ENCODE data around the gene ACSL6.

The ACSL6 gene, protein sequence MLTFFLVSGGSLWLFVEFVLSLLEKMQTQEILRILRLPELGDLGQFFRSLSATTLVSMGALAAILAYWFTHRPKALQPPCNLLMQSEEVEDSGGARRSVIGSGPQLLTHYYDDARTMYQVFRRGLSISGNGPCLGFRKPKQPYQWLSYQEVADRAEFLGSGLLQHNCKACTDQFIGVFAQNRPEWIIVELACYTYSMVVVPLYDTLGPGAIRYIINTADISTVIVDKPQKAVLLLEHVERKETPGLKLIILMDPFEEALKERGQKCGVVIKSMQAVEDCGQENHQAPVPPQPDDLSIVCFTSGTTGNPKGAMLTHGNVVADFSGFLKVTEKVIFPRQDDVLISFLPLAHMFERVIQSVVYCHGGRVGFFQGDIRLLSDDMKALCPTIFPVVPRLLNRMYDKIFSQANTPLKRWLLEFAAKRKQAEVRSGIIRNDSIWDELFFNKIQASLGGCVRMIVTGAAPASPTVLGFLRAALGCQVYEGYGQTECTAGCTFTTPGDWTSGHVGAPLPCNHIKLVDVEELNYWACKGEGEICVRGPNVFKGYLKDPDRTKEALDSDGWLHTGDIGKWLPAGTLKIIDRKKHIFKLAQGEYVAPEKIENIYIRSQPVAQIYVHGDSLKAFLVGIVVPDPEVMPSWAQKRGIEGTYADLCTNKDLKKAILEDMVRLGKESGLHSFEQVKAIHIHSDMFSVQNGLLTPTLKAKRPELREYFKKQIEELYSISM

DNA sequence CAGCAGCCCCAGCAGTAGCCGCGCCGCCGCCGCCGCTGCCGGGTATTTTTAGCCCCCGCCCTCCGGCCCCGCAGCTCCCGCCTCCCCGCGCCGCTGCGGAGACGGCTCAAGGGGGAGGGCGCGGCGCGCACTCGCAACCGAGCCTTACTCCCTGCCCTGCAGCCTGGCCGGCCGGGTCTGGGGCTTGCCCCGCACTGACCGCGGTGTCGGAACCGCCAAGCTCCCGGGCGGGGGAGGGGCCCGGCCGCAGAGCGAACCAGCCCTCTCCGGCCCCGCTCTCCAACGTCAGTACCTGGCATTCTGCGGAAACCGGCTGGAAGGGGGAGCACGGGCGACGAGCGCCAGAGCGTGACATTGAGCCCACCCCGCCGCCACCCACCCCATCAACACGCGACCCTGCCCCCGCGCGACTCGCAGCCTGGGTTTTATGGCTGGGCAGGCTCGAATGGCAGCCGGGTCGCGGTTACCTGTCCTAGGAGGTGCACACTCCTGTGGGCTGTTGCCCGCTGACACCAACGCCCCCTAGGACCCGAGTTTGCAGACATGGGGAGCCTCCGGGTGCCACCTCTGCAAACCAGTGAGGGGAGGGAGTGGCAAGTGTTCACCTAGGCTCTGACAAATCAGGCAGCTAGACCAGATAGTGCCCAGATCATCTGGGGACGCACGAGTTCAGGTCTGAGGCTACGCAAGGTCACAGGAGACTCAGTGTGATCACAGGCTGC is at the start of gene ACSL6:
TSS of gene ACSL6 (minus strand) at position 37 of the 722 bp plus-strand sequence. CDS start 105 bp downstream, outside the sequence.
- Histone ChIP-seq H3K4me1 (ENCODE audit: control insufficient read depth in 1 of 2, insufficient read depth in 2 of 2, low read length in 2 of 2) (peaks cover 0 to 10% of the 10 kb centered on the region in 2 donors), H3K36me3 (ENCODE audit: control insufficient read depth in 1 of 2, insufficient read depth in 2 of 2, low read length in 2 of 2) (no peaks in the 10 kb centered on the region), H3K27me3 (ENCODE audit: low read depth, low read length) (peaks cover 13% of the 10 kb centered on the region), H3K9me3 (ENCODE audit: control insufficient read depth in 1 of 2, low read length in 2 of 2) (no peaks in the 10 kb centered on the region), H3K27ac (ENCODE audit: low read length) (no peak within 1 kb of the TSS), H3K4me3 (ENCODE audit: low read depth in 1 of 2, low read length in 2 of 2) (peak within 1 kb of the TSS; percentile 37 to 72)

GRCh38 chr5:132060501-132061161 is 49.2 kb upstream of the ACSL6 start, which contains the start of gene IL3:
Gene IL3 (plus strand): TSS chr5:132060655. CDS start chr5:132060707, 52 bp downstream.
- H3K27me3 ChIP-seq (ENCODE audit: low read depth, low read length): no peaks in the 10 kb centered on the region
- H3K4me1 ChIP-seq (ENCODE audit: control insufficient read depth in 1 of 2, insufficient read depth in 2 of 2, low read length in 2 of 2): no peaks in the 10 kb centered on the region
- no peak within 1 kb of the TSS for H3K4me3 ChIP-seq (ENCODE audit: low read depth in 1 of 2, low read length in 2 of 2)

GRCh38 chr5:132059696-132060500 is 48.4 kb upstream of the ACSL6 start:
- no peaks in the 10 kb centered on the region for H3K27me3 ChIP-seq (ENCODE audit: low read depth, low read length)
- no peaks in the 10 kb centered on the region for H3K4me1 ChIP-seq (ENCODE audit: control insufficient read depth in 1 of 2, insufficient read depth in 2 of 2, low read length in 2 of 2)
- no peaks in the 10 kb centered on the region for H3K9me3 ChIP-seq (ENCODE audit: control insufficient read depth in 1 of 2, low read length in 2 of 2)
- no peak overlapping the region for H3K27ac ChIP-seq (ENCODE audit: low read length)
- H3K4me3 ChIP-seq (ENCODE audit: low read depth in 1 of 2, low read length in 2 of 2): no peak overlapping the region
- H3K36me3 ChIP-seq (ENCODE audit: control insufficient read depth in 1 of 2, insufficient read depth in 2 of 2, low read length in 2 of 2): no peaks in the 10 kb centered on the region

More at GRCh38 chr5:132060501-132061161, 49.2 kb upstream of the ACSL6 start, which contains the start of gene IL3:
- Histone ChIP-seq H3K36me3 (ENCODE audit: control insufficient read depth in 1 of 2, insufficient read depth in 2 of 2, low read length in 2 of 2) (no peaks in the 10 kb centered on the region), H3K27ac (ENCODE audit: low read length) (no peak within 1 kb of the TSS), H3K9me3 (ENCODE audit: control insufficient read depth in 1 of 2, low read length in 2 of 2) (no peaks in the 10 kb centered on the region)

GRCh38 chr5:132059043-132059695 is 47.7 kb upstream of the ACSL6 start:
- H3K36me3 ChIP-seq (ENCODE audit: control insufficient read depth in 1 of 2, insufficient read depth in 2 of 2, low read length in 2 of 2): no peaks in the 10 kb centered on the region
- no peaks in the 10 kb centered on the region for H3K4me1 ChIP-seq (ENCODE audit: control insufficient read depth in 1 of 2, insufficient read depth in 2 of 2, low read length in 2 of 2)
- H3K4me3 ChIP-seq (ENCODE audit: low read depth in 1 of 2, low read length in 2 of 2): no peak overlapping the region
- no peaks in the 10 kb centered on the region for H3K27me3 ChIP-seq (ENCODE audit: low read depth, low read length)
- H3K27ac ChIP-seq (ENCODE audit: low read length): no peak overlapping the region
- no peaks in the 10 kb centered on the region for H3K9me3 ChIP-seq (ENCODE audit: control insufficient read depth in 1 of 2, low read length in 2 of 2)

- H3K27ac ChIP-seq (ENCODE audit: low read length): no peak overlapping the region
- no peaks in the 10 kb centered on the region for H3K27me3 ChIP-seq (ENCODE audit: low read depth, low read length)
- no peaks in the 10 kb centered on the region for H3K9me3 ChIP-seq (ENCODE audit: control insufficient read depth in 1 of 2, low read length in 2 of 2)
- no peaks in the 10 kb centered on the region for H3K4me1 ChIP-seq (ENCODE audit: control insufficient read depth in 1 of 2, insufficient read depth in 2 of 2, low read length in 2 of 2)
- no peak overlapping the region for H3K4me3 ChIP-seq (ENCODE audit: low read depth in 1 of 2, low read length in 2 of 2)
- no peaks in the 10 kb centered on the region for H3K36me3 ChIP-seq (ENCODE audit: control insufficient read depth in 1 of 2, insufficient read depth in 2 of 2, low read length in 2 of 2)
These were observed 47.2 kb upstream of the ACSL6 start for GRCh38 chr5:132058646-132059042.

GRCh38 chr5:132057498-132058255 is 46.2 kb upstream of the ACSL6 start:
- H3K4me3 ChIP-seq (ENCODE audit: low read depth in 1 of 2, low read length in 2 of 2): no peak overlapping the region
- H3K9me3 ChIP-seq (ENCODE audit: control insufficient read depth in 1 of 2, low read length in 2 of 2): no peaks in the 10 kb centered on the region
- no peaks in the 10 kb centered on the region for H3K27me3 ChIP-seq (ENCODE audit: low read depth, low read length)
- H3K36me3 ChIP-seq (ENCODE audit: control insufficient read depth in 1 of 2, insufficient read depth in 2 of 2, low read length in 2 of 2): no peaks in the 10 kb centered on the region
- no peaks in the 10 kb centered on the region for H3K4me1 ChIP-seq (ENCODE audit: control insufficient read depth in 1 of 2, insufficient read depth in 2 of 2, low read length in 2 of 2)
- H3K27ac ChIP-seq (ENCODE audit: low read length): no peak overlapping the region

DNA sequence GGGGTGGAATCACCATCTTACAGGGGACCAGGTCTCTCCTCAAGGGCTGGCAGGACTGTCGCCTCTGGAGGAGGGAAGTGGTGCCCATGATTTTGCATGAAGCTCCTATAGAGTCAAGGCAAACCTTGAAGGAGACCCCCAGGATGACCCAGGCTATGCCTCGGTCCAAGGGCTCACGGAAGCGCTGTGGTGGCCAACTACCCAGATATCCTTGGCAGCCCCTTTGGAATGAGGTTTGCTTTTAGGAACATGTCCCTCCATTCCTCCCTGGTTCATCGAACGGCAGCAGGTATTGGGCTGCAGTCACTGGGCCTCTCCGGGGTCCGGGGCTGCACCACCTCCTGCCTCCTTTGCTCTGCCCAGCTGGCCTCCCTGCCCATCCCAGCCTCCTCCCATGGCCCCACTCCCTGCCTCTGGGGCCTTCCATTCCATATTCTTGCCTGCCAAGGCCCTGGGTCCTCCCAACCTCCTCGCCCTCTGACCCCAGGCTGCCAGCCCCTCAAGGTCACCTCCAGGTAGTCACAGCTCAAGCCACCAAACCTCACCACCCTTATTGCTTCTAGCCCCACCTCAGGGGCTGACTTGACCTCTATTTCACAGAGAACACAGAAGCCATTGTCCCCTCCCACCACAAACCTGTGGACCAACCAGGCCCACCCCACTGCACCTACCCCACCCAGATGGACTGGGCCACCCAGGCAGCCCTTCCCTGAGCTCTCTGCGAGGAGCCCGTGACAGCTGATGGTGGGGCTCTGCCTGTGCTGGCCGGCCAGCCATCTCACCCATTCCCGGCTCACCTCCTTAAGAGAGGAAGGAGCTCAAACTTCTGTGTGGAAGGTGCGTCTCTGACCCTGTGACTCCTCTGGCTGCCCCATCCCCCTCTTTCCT is 45.4 kb upstream of the ACSL6 start:
- Histone ChIP-seq H3K27me3 (ENCODE audit: low read depth, low read length) (no peaks in the 10 kb centered on the region), H3K4me3 (ENCODE audit: low read depth in 1 of 2, low read length in 2 of 2) (no peak overlapping the region), H3K27ac (ENCODE audit: low read length) (no peak overlapping the region), H3K4me1 (ENCODE audit: control insufficient read depth in 1 of 2, insufficient read depth in 2 of 2, low read length in 2 of 2) (no peaks in the 10 kb centered on the region), H3K9me3 (ENCODE audit: control insufficient read depth in 1 of 2, low read length in 2 of 2) (no peaks in the 10 kb centered on the region), H3K36me3 (ENCODE audit: control insufficient read depth in 1 of 2, insufficient read depth in 2 of 2, low read length in 2 of 2) (no peaks in the 10 kb centered on the region)

- H3K9me3 ChIP-seq (ENCODE audit: control insufficient read depth in 1 of 2, low read length in 2 of 2): no peaks in the 10 kb centered on the region
- H3K36me3 ChIP-seq (ENCODE audit: control insufficient read depth in 1 of 2, insufficient read depth in 2 of 2, low read length in 2 of 2): no peaks in the 10 kb centered on the region
- H3K27ac ChIP-seq (ENCODE audit: low read length): no peak overlapping the region
- no peaks in the 10 kb centered on the region for H3K4me1 ChIP-seq (ENCODE audit: control insufficient read depth in 1 of 2, insufficient read depth in 2 of 2, low read length in 2 of 2)
- H3K27me3 ChIP-seq (ENCODE audit: low read depth, low read length): no peaks in the 10 kb centered on the region
- H3K4me3 ChIP-seq (ENCODE audit: low read depth in 1 of 2, low read length in 2 of 2): no peak overlapping the region
These were observed 44.6 kb upstream of the ACSL6 start for GRCh38 chr5:132055808-132056609.

Data from muscle layer of duodenum (tissue), 2 donors.